Liver (tissue), 9 donors: Measurements from ENCODE around the gene MTCH1. TPM values are rescaled to one million over a fixed set of nuclear protein-coding genes. Genes with fewer than 3 reads are reported as not detected.

ENCODE experiments used
- DNase-seq: peaks from one replicate; pipeline ENCODE4 v3.0.0-alpha.2; 2017; ENCODE audit warnings: low spot score
- H3K27ac ChIP-seq, 2 donors: one replicate each; pipeline ENCODE4 v1.7.0; 2013; ENCODE audit warnings: inconsistent platforms in 2 of 2, low read length in 2 of 2, control low read depth in 1 of 2, low read depth in 1 of 2, mild to moderate bottlenecking in 1 of 2
- H3K27me3 ChIP-seq, 4 donors: one replicate each; pipeline versions ENCODE4 v1.6.1 to v1.7.0; 2013; ENCODE audit warnings: low read length in 3 of 4, inconsistent platforms in 1 of 4, mild to moderate bottlenecking in 1 of 4, moderate library complexity in 1 of 4; ENCODE audit not compliant: control insufficient read depth in 4 of 4, insufficient read depth in 4 of 4
- H3K36me3 ChIP-seq, 4 donors: one replicate each; pipeline versions ENCODE4 v1.6.1 to v1.7.0; 2013; ENCODE audit warnings: low read length in 3 of 4, mild to moderate bottlenecking in 3 of 4, low read depth in 1 of 4, moderate library complexity in 1 of 4; ENCODE audit not compliant: control insufficient read depth in 4 of 4, insufficient read depth in 3 of 4
- H3K4me1 ChIP-seq, 4 donors: one replicate each; pipeline versions ENCODE4 v1.6.1 to v1.7.0; 2013; ENCODE audit warnings: low read length in 3 of 4, mild to moderate bottlenecking in 3 of 4, moderate library complexity in 1 of 4; ENCODE audit not compliant: control insufficient read depth in 4 of 4, insufficient read depth in 4 of 4
- H3K4me3 ChIP-seq, 3 donors: one replicate each; pipeline versions ENCODE4 v1.6.1 to v1.7.0; 2013; ENCODE audit warnings: low read length in 3 of 3, control low read depth in 1 of 3, low read depth in 1 of 3, mild to moderate bottlenecking in 1 of 3
- H3K9ac ChIP-seq, 2 donors: one replicate each; pipeline ENCODE4 v1.7.0; 2013; ENCODE audit warnings: low read length in 2 of 2, mild to moderate bottlenecking in 2 of 2, moderate library complexity in 2 of 2, control low read depth in 1 of 2, low read depth in 1 of 2
- H3K9me3 ChIP-seq, 4 donors: one replicate each; pipeline versions ENCODE4 v1.6.1 to v1.7.0; 2013; ENCODE audit warnings: low read length in 3 of 4; ENCODE audit not compliant: control insufficient read depth in 4 of 4
- ATF3 ChIP-seq: IDR thresholded peaks from 2 replicates; pipeline ENCODE4 v1.6.1; 2016; ENCODE audit warnings: antibody characterized with exemption
- CTCF ChIP-seq: fragments of 150-350 bp; IDR thresholded peaks from 2 replicates; pipeline ENCODE4 v1.5.1; 2017; ENCODE audit warnings: improper control_type of control experiment, low read depth, low read length; ENCODE audit not compliant: missing input control
- EGR1 ChIP-seq, 2 donors: IDR thresholded peaks; 2 replicates each; pipeline ENCODE4 v1.6.1; 2016 to 2018; ENCODE audit warnings: antibody characterized with exemption in 2 of 2, low read depth in 2 of 2
- FOXA2 ChIP-seq: IDR thresholded peaks from 2 replicates; pipeline ENCODE4 v1.6.1; 2016; ENCODE audit warnings: antibody characterized with exemption
- HNF4A ChIP-seq, 2 donors: conservative IDR thresholded peaks; 2 replicates each; pipeline ENCODE4 v1.6.1; 2016; ENCODE audit warnings: antibody characterized with exemption in 2 of 2, mild to moderate bottlenecking in 2 of 2
- HNF4G ChIP-seq: IDR thresholded peaks from 2 replicates; pipeline ENCODE4 v1.6.1; 2016; ENCODE audit warnings: antibody characterized with exemption
- JUND ChIP-seq, 2 donors: IDR thresholded peaks; 2 replicates each; pipeline ENCODE4 v1.6.1; 2016; ENCODE audit warnings: antibody characterized with exemption in 2 of 2
- NR2F2 ChIP-seq: IDR thresholded peaks from 2 replicates; pipeline ENCODE4 v1.6.1; 2016; ENCODE audit warnings: antibody characterized with exemption
- RAD21 ChIP-seq, 2 donors: IDR thresholded peaks; 2 replicates each; pipeline ENCODE4 v1.6.1; 2016; ENCODE audit warnings: antibody characterized with exemption in 2 of 2, mild to moderate bottlenecking in 2 of 2
- RXRA ChIP-seq, 2 donors: IDR thresholded peaks; 2 replicates each; pipeline ENCODE4 v1.6.1; 2017 to 2018; ENCODE audit warnings: antibody characterized with exemption in 2 of 2, mild to moderate bottlenecking in 1 of 2
- SP1 ChIP-seq: IDR thresholded peaks from 2 replicates; pipeline ENCODE4 v1.6.1; 2018; ENCODE audit warnings: antibody characterized with exemption, mild to moderate bottlenecking
- YY1 ChIP-seq: IDR thresholded peaks from 2 replicates; pipeline ENCODE4 v1.6.1; 2016; ENCODE audit warnings: antibody characterized with exemption, mild to moderate bottlenecking
- WGBS: extraction: QIAGEN DNeasy Blood & Tissue Kit; methylation state at CpG from one replicate; pipeline ENCODE4 v1.1.7; 2013; 5-methylcytosine and 5-hydroxymethylcytosine counted together
- polyA plus RNA-seq, 2 donors: library from polyadenylated mRNA; stranded (reverse) in 1 of 2; unstranded in 1 of 2; fragments of 200-250 nt in 1 of 2; fragments of >200 nt in 1 of 2; fragmentation: Nextera tagmentation in 1 of 2; extraction: Ambion mirVana in 1 of 2; gene quantifications; one replicate each; pipeline versions ENCODE4 v1.2.1 to v1.2.3, GENCODE V29; 2013 to 2015
- total RNA-seq, 2 donors: library from RNA; depleted of rRNA; stranded (reverse); fragments of >200 nt; gene quantifications; one replicate each; pipeline ENCODE4 v1.2.3, GENCODE V29; 2014
- TF ChIP-seq, protein P1 (sequence below): IDR thresholded peaks from 2 replicates; pipeline ENCODE4 v1.6.1; 2016; ENCODE audit warnings: antibody characterized with exemption, mild to moderate bottlenecking
- donor health status: healthy.
- donor health status: healthy.
- donor health status: healthy.
- donor health status: healthy.
- donor health status: healthy.

MTCH1 gene
- total and polyA plus RNA-seq, 4 donors = 61.5 to 79.6 (median 74.1) TPM

- TF ChIP-seq CTCF = no peak
- TF ChIP-seq YY1 = no peak
- no peak for TF ChIP-seq RAD21 (IDR thresholded peaks at IDR 0.05)
- TF ChIP-seq ATF3 = no peak
- no peak for TF ChIP-seq RXRA (IDR thresholded peaks at IDR 0.05)
- TF ChIP-seq SP1 = no peak
- TF ChIP-seq FOXA2 = no peak
Measured at GRCh38 chr6:36929607-36930006, 56.4 kb downstream of the MTCH1 start (continued).

- Histone ChIP-seq H3K4me1 (no peaks in the 10 kb centered on the region), H3K9ac (no peak overlapping the region), H3K4me3 (no peak overlapping the region), H3K9me3 (no peaks in the 10 kb centered on the region), H3K27me3 (no peaks in the 10 kb centered on the region), H3K36me3 (peaks cover 0 to 12% (median 4%) of the 10 kb centered on the region in 4 donors), H3K27ac (no peak overlapping the region)
- 92% methylated on average over 10 of the region's 10 CpGs for WGBS
- TF ChIP-seq, protein P1, sequence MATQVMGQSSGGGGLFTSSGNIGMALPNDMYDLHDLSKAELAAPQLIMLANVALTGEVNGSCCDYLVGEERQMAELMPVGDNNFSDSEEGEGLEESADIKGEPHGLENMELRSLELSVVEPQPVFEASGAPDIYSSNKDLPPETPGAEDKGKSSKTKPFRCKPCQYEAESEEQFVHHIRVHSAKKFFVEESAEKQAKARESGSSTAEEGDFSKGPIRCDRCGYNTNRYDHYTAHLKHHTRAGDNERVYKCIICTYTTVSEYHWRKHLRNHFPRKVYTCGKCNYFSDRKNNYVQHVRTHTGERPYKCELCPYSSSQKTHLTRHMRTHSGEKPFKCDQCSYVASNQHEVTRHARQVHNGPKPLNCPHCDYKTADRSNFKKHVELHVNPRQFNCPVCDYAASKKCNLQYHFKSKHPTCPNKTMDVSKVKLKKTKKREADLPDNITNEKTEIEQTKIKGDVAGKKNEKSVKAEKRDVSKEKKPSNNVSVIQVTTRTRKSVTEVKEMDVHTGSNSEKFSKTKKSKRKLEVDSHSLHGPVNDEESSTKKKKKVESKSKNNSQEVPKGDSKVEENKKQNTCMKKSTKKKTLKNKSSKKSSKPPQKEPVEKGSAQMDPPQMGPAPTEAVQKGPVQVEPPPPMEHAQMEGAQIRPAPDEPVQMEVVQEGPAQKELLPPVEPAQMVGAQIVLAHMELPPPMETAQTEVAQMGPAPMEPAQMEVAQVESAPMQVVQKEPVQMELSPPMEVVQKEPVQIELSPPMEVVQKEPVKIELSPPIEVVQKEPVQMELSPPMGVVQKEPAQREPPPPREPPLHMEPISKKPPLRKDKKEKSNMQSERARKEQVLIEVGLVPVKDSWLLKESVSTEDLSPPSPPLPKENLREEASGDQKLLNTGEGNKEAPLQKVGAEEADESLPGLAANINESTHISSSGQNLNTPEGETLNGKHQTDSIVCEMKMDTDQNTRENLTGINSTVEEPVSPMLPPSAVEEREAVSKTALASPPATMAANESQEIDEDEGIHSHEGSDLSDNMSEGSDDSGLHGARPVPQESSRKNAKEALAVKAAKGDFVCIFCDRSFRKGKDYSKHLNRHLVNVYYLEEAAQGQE = no peak
- TF ChIP-seq HNF4G (no peak), FOXA2 (no peak), EGR1 (IDR thresholded peaks at IDR 0.05; ENCODE audit: low read depth in 2 of 2) (no peak), HNF4A (conservative IDR thresholded peaks at IDR 0.05) (no peak), CTCF (no peak), NR2F2 (no peak)
- no peak for DNase-seq
Measured at GRCh38 chr6:36929152-36929551, 56.8 kb downstream of the MTCH1 start.

GRCh38 chr6:36928547-36928918, 57.5 kb downstream of the MTCH1 start:
- Histone ChIP-seq H3K27me3 (no peaks in the 10 kb centered on the region), H3K27ac (no peak overlapping the region), H3K4me3 (no peak overlapping the region), H3K4me1 (no peaks in the 10 kb centered on the region), H3K36me3 (peaks cover 0 to 18% (median 8%) of the 10 kb centered on the region in 4 donors), H3K9ac (no peak overlapping the region), H3K9me3 (no peaks in the 10 kb centered on the region)
- WGBS = 73% methylated on average over 7 of the region's 7 CpGs
- TF ChIP-seq HNF4A (conservative IDR thresholded peaks at IDR 0.05) (no peak), YY1 (no peak), JUND (IDR thresholded peaks at IDR 0.05) (no peak)
- no peak for DNase-seq
